ENCODE results near the gene SORCS2.

The SORCS2 gene

DNA sequence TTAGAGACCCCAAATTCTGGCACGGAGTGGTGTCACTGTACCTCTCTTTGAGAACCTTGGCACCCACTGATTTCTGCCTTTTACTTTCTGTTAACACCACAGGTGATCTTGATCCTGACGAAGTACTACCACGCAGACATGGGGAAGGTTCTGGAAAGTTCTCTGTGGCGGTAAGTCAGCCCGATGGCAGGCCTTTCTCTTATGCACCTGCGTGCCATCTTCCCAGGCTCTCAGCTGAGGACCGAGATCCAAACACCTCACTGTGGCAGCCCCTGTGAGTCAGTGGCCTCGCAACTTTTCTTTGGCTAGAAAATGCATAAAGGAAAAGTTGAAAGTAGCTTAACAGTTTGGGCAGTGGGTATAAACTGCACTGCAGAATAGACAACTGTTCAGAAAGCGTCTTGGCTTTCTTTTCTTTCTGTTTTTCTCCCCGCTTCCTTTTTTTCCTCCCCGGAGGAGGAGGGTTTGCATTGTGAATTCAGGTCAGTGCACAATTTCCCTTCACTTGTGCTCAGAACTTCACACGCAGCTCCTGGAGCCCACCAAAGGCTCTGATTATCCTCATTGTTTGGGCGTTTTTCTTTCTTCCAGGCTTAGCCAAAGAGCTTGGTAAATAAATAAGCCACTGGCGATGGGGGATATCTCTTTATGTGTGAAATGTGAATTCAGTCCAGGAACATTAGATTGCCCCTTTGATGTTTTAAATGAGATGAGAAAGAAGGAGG is 204.0 kb downstream of the SORCS2 start:
- H3K4me3 ChIP-seq (ENCODE audit: low read depth, low read length) = no peak overlapping the region
- DNase-seq (ENCODE audit: low read depth) = no peak
- TF ChIP-seq MYC (IDR thresholded peaks at IDR 0.05; ENCODE audit: low read depth, low read length) = no peak
- TF ChIP-seq MAX (IDR thresholded peaks at IDR 0.05; ENCODE audit: low read depth, low read length) = no peak
- TF ChIP-seq, protein P1, sequence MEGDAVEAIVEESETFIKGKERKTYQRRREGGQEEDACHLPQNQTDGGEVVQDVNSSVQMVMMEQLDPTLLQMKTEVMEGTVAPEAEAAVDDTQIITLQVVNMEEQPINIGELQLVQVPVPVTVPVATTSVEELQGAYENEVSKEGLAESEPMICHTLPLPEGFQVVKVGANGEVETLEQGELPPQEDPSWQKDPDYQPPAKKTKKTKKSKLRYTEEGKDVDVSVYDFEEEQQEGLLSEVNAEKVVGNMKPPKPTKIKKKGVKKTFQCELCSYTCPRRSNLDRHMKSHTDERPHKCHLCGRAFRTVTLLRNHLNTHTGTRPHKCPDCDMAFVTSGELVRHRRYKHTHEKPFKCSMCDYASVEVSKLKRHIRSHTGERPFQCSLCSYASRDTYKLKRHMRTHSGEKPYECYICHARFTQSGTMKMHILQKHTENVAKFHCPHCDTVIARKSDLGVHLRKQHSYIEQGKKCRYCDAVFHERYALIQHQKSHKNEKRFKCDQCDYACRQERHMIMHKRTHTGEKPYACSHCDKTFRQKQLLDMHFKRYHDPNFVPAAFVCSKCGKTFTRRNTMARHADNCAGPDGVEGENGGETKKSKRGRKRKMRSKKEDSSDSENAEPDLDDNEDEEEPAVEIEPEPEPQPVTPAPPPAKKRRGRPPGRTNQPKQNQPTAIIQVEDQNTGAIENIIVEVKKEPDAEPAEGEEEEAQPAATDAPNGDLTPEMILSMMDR (IDR thresholded peaks at IDR 0.05; ENCODE audit: low read depth, low read length) = no peak
- TF ChIP-seq POLR2A (IDR thresholded peaks at IDR 0.05; ENCODE audit: extremely low read depth, insufficient read length) = no peak

- DNase-seq (ENCODE audit: low read depth) = no peak
- TF ChIP-seq, protein P1 (IDR thresholded peaks at IDR 0.05; ENCODE audit: low read depth, low read length) = no peak
- TF ChIP-seq POLR2A (IDR thresholded peaks at IDR 0.05; ENCODE audit: extremely low read depth, insufficient read length) (no peak), MAX (IDR thresholded peaks at IDR 0.05; ENCODE audit: low read depth, low read length) (no peak), MYC (IDR thresholded peaks at IDR 0.05; ENCODE audit: low read depth, low read length) (no peak)
- H3K4me3 ChIP-seq (ENCODE audit: low read depth, low read length) = no peak overlapping the region
Observed at GRCh38 chr4:7397206-7398103, 205.1 kb downstream of the SORCS2 start.

GRCh38 chr4:7398104-7398423 is 205.7 kb downstream of the SORCS2 start:
- H3K4me3 ChIP-seq (ENCODE audit: low read depth, low read length) = no peak overlapping the region
- no peak for TF ChIP-seq MYC (IDR thresholded peaks at IDR 0.05; ENCODE audit: low read depth, low read length)
- TF ChIP-seq, protein P1 (IDR thresholded peaks at IDR 0.05; ENCODE audit: low read depth, low read length) = no peak
- TF ChIP-seq POLR2A (IDR thresholded peaks at IDR 0.05; ENCODE audit: extremely low read depth, insufficient read length) = no peak
- TF ChIP-seq MAX (IDR thresholded peaks at IDR 0.05; ENCODE audit: low read depth, low read length) = no peak
- no peak for DNase-seq (ENCODE audit: low read depth)

- no peak for DNase-seq (ENCODE audit: low read depth)
- TF ChIP-seq MAX (IDR thresholded peaks at IDR 0.05; ENCODE audit: low read depth, low read length) (no peak), MYC (IDR thresholded peaks at IDR 0.05; ENCODE audit: low read depth, low read length) (no peak), POLR2A (IDR thresholded peaks at IDR 0.05; ENCODE audit: extremely low read depth, insufficient read length) (no peak)
- TF ChIP-seq, protein P1 (IDR thresholded peaks at IDR 0.05; ENCODE audit: low read depth, low read length) = no peak
- no peak overlapping the region for H3K4me3 ChIP-seq (ENCODE audit: low read depth, low read length)
Observed at GRCh38 chr4:7398788-7399439, 206.6 kb downstream of the SORCS2 start.

GRCh38 chr4:7399440-7400234 is 207.3 kb downstream of the SORCS2 start:
- TF ChIP-seq MYC (IDR thresholded peaks at IDR 0.05; ENCODE audit: low read depth, low read length) = no peak
- TF ChIP-seq, protein P1 (IDR thresholded peaks at IDR 0.05; ENCODE audit: low read depth, low read length) = no peak
- TF ChIP-seq POLR2A (IDR thresholded peaks at IDR 0.05; ENCODE audit: extremely low read depth, insufficient read length) = no peak
- H3K4me3 ChIP-seq (ENCODE audit: low read depth, low read length) = no peak overlapping the region

More at GRCh38 chr4:7399440-7400234, 207.3 kb downstream of the SORCS2 start:
- DNase-seq (ENCODE audit: low read depth) = no peak
